ENCODE data around the gene MAT2B.

DNA sequence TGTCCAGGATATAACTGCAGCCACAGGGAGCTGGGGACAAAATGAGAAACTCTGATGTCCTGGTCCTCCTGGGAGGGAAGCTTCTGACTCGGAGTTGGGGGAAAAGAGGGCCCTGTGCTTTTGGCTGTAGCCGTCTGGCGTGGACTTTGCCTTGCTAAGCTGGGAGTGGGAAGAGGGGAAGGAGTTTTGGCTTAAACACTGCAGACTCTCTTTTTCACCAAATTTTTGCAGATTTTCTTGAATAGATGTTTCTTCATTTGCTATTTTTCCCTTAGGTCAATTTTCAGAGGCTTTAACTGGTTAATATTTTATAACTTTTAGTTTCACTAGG lies 15.7 kb upstream of the MAT2B start:
- no peak for TF ChIP-seq SUZ12 (IDR thresholded peaks at IDR 0.05)
- TF ChIP-seq SP1 (IDR thresholded peaks at IDR 0.05) = no peak
- TF ChIP-seq FOXM1 (IDR thresholded peaks at IDR 0.05; ENCODE audit: borderline replicate concordance) = no peak
- TF ChIP-seq ZNF384 (IDR thresholded peaks at IDR 0.05) = no peak
- TF ChIP-seq FOXK2 (IDR thresholded peaks at IDR 0.05) = no peak

All from HEK293T (cell line).